SK-N-SH treated with all-trans-retinoic acid at 6 μM for 48 hours (cell line): ENCODE data around the gene SGSM1.
"Not testable (repeated sequence)": the region's sequence is repeated elsewhere in the genome, so short reads cannot be mapped to it uniquely, and the experiment has no call there.

ENCODE experiments used
- ATAC-seq: fragments of 200-7000 bp; cut with Tn5 transposase; 3 replicates; pipeline ENCODE4 v1.9.1; 2020; ENCODE audit warnings: mild to moderate bottlenecking, moderate library complexity
- ARNTL ChIP-seq: fragments of 450-650 bp; formaldehyde crosslinking; IDR thresholded peaks from 2 replicates; pipeline ENCODE4 v1.5.0; 2020; ENCODE audit warnings: low read depth, mild to moderate bottlenecking, moderate library complexity, borderline replicate concordance
- BACH2 ChIP-seq: fragments of 250-450 bp; sonication (Bioruptor Pico); IDR thresholded peaks from 2 replicates; pipeline ENCODE4 v1.9.0; 2021; ENCODE audit warnings: mild to moderate bottlenecking, borderline replicate concordance
- CREB5 ChIP-seq: fragments of 250-450 bp; sonication (Bioruptor Pico); IDR thresholded peaks from 2 replicates; pipeline ENCODE4 v1.5.1; 2020; ENCODE audit warnings: low read depth, mild to moderate bottlenecking, moderate library complexity
- ESRRG ChIP-seq: fragments of 250-450 bp; sonication (Bioruptor Pico); IDR thresholded peaks from 2 replicates; pipeline ENCODE4 v1.6.1; 2021; ENCODE audit warnings: mild to moderate bottlenecking
- GLIS3 ChIP-seq: fragments of 250-450 bp; sonication (Bioruptor Pico); IDR thresholded peaks from 2 replicates; pipeline ENCODE4 v1.5.0; 2020; ENCODE audit warnings: mild to moderate bottlenecking, moderate library complexity
- ISL1 ChIP-seq: fragments of 250-450 bp; sonication (Bioruptor Pico); IDR thresholded peaks from 2 replicates; pipeline ENCODE4 v2.1.2; 2022; ENCODE audit warnings: mild to moderate bottlenecking, moderate library complexity
- OSR1 ChIP-seq: fragments of 250-450 bp; sonication (Bioruptor Pico); IDR thresholded peaks from 2 replicates; pipeline ENCODE4 v1.8.0; 2022; ENCODE audit warnings: moderate library complexity, mild to moderate bottlenecking, inconsistent platforms
- PATZ1 ChIP-seq: fragments of 250-450 bp; sonication (Bioruptor Pico); IDR thresholded peaks from 2 replicates; pipeline ENCODE4 v1.8.0; 2020; ENCODE audit warnings: mild to moderate bottlenecking, moderate library complexity, borderline replicate concordance
- POU6F1 ChIP-seq: fragments of 250-450 bp; sonication (Bioruptor Pico); IDR thresholded peaks from 2 replicates; pipeline ENCODE4 v1.8.0; 2021; ENCODE audit warnings: low read depth, mild to moderate bottlenecking, moderate library complexity, borderline replicate concordance
- PPARA ChIP-seq: fragments of 250-450 bp; sonication (Bioruptor Pico); IDR thresholded peaks from 2 replicates; pipeline ENCODE4 v1.5.0; 2020; ENCODE audit warnings: mild to moderate bottlenecking, borderline replicate concordance
- TCF4 ChIP-seq: fragments of 250-450 bp; sonication (Bioruptor Pico); IDR thresholded peaks from 2 replicates; pipeline ENCODE4 v1.8.0; 2021; ENCODE audit warnings: mild to moderate bottlenecking, moderate library complexity, borderline replicate concordance
- TOX ChIP-seq: fragments of 250-450 bp; sonication (Bioruptor Pico); IDR thresholded peaks from 2 replicates; pipeline ENCODE4 v1.8.0; 2021; ENCODE audit warnings: mild to moderate bottlenecking, moderate library complexity, borderline replicate concordance
- TSHZ2 ChIP-seq: fragments of 250-450 bp; sonication (Bioruptor Pico); IDR thresholded peaks from 2 replicates; pipeline ENCODE4 v1.5.0; 2020; ENCODE audit warnings: mild to moderate bottlenecking, moderate library complexity
- ZC3H10 ChIP-seq: fragments of 250-450 bp; sonication (Bioruptor Pico); IDR thresholded peaks from 2 replicates; pipeline ENCODE4 v1.5.1; 2021; ENCODE audit warnings: mild to moderate bottlenecking, moderate library complexity
- ZFP30 ChIP-seq: fragments of 450-650 bp; formaldehyde crosslinking; IDR thresholded peaks from 2 replicates; pipeline ENCODE4 v1.5.0; 2022; ENCODE audit warnings: mild to moderate bottlenecking, moderate library complexity
- ZNF565 ChIP-seq: fragments of 450-650 bp; formaldehyde crosslinking; conservative IDR thresholded peaks from 2 replicates; pipeline ENCODE4 v1.5.0; 2020; ENCODE audit warnings: low read depth, mild to moderate bottlenecking, moderate library complexity
- ZNF8 ChIP-seq: fragments of 450-650 bp; formaldehyde crosslinking; IDR thresholded peaks from 2 replicates; pipeline ENCODE4 v1.5.0; 2020; ENCODE audit warnings: mild to moderate bottlenecking, moderate library complexity

Gene SGSM1

GRCh38 chr22:24834845-24835570, 29.0 kb downstream of the SGSM1 start:
- peak; percentile 76 for ATAC-seq
- no peak for TF ChIP-seq PPARA (CRISPR knock-in tag)
- no peak for TF ChIP-seq TCF4 (CRISPR knock-in tag)
- TF ChIP-seq CREB5 (CRISPR knock-in tag): no peak
- TF ChIP-seq ZC3H10: no peak
- no peak for TF ChIP-seq GLIS3 (CRISPR knock-in tag)
- TF ChIP-seq OSR1 (CRISPR knock-in tag): no peak
- no peak for TF ChIP-seq BACH2
- no peak for TF ChIP-seq TOX (CRISPR knock-in tag)

- no peak for ATAC-seq
Observed at GRCh38 chr22:24836282-24836681, 30.3 kb downstream of the SGSM1 start.

GRCh38 chr22:24837517-24837916, 31.5 kb downstream of the SGSM1 start:
- ATAC-seq: not testable (repeated sequence)

More at GRCh38 chr22:24836282-24836681, 30.3 kb downstream of the SGSM1 start:
- TF ChIP-seq ISL1 (CRISPR knock-in tag): no peak
- TF ChIP-seq GLIS3 (CRISPR knock-in tag): no peak
- no peak for TF ChIP-seq ESRRG (CRISPR knock-in tag)
- TF ChIP-seq ARNTL (CRISPR knock-in tag): no peak
- TF ChIP-seq ZNF8: no peak
- TF ChIP-seq ZNF565 (CRISPR knock-in tag): no peak
- TF ChIP-seq ZC3H10: no peak
- no peak for TF ChIP-seq POU6F1 (CRISPR knock-in tag)

- no peak for TF ChIP-seq ESRRG (CRISPR knock-in tag)
- TF ChIP-seq TCF4 (CRISPR knock-in tag): no peak
- TF ChIP-seq ISL1 (CRISPR knock-in tag): no peak
- TF ChIP-seq TSHZ2: no peak
- no peak for ATAC-seq
Observed at GRCh38 chr22:24841261-24841660, 35.2 kb downstream of the SGSM1 start.

GRCh38 chr22:24843048-24843447, 37.0 kb downstream of the SGSM1 start:
- TF ChIP-seq ZFP30 (no peak), TSHZ2 (no peak), TCF4 (CRISPR knock-in tag) (no peak), PATZ1 (CRISPR knock-in tag) (no peak)
- no peak for ATAC-seq
